HG02870 (cell line): ENCODE data around the gene ACY1.

Source experiments
- ATAC-seq: cut with Tn5 transposase; IDR thresholded peaks from one replicate; pipeline ENCODE4 v1.9.1; 2021; ENCODE audit warnings: mild to moderate bottlenecking, moderate library complexity; ENCODE audit not compliant: unreplicated experiment

Gene ACY1

DNA sequence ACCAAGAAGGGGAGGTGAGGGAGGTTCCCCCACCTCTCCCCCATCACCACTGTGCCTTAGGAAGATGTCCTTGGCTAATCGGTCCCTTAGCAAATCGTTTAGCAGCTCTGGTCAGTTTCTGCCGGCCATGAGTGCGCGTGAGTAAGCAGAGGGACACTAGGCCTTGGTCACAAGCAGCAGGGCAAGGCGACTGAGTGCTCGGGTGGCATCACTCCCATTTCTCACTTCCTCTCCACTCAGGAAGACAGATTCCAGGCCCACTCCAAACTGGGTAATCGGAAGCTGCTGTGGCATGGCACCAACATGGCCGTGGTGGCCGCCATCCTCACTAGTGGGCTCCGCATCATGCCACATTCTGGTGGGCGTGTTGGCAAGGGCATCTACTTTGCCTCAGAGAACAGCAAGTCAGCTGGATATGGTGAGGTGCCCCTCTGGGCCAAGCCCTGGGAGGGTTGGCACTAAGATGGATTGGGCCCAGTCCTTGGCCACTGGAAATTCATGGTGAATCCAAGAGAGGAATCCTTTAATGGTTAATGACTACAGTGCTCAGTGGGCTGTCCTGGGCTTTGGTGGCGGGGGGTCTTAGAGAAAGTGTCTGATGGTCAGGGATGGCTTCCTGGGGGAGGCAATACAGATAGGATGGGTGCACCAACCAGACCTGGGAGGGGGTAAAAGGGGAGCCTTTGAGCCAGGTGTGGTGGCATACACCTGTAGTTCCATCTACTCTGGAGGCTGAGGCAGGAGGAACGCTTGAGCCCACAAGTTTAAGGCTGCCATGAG, 37.2 kb upstream of the ACY1 start:
- no peak for ATAC-seq

GRCh38 chr3:51946796-51947195, 36.5 kb upstream of the ACY1 start:
- ATAC-seq = no peak

GRCh38 chr3:51947215-51947900, 36.0 kb upstream of the ACY1 start:
- no peak for ATAC-seq

DNA sequence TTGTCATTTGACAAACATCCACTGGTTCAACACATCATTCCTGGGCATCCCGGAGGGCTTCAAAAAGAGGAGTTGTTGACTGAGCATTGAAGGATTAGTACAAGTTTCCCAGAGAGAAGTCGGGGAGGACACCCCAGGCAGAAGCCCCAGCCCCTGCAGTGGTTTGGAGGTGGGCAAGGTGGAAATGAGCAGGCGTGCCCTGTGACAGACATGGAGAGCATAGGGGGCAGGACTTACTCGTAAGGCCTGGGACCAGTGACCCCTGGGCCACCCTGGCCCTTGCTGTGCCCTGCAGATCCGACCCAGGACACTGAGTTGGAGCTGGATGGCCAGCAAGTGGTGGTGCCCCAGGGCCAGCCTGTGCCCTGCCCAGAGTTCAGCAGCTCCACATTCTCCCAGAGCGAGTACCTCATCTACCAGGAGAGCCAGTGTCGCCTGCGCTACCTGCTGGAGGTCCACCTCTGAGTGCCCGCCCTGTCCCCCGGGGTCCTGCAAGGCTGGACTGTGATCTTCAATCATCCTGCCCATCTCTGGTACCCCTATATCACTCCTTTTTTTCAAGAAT, 35.2 kb upstream of the ACY1 start:
- ATAC-seq = no peak

DNA sequence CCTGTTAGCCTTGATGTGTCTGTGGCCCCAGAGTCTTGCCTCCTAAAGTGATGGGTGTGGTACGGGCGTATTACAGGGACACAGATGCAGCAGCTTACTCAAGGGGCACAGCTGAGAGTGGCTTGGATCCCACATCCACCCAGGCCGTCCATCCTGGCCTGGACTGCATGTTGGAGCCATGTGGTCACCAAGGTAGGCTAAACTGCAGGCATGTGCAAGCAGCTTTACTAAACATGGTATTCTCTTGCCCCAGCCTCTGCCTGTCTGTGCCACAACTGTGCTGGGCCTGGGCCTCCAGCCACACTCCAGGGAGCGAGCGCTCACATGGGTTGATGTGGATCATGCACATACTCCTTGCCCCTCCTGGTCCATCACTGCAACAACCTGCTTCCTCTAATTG, 34.2 kb upstream of the ACY1 start:
- no peak for ATAC-seq

- ATAC-seq = no peak
These were observed 32.4 kb upstream of the ACY1 start for GRCh38 chr3:51950899-51951298.

GRCh38 chr3:51953445-51953844, 29.9 kb upstream of the ACY1 start:
- no peak for ATAC-seq

GRCh38 chr3:51954105-51954504, 29.2 kb upstream of the ACY1 start:
- ATAC-seq = no peak

- ATAC-seq = no peak
These were observed 28.6 kb upstream of the ACY1 start for GRCh38 chr3:51954713-51955112.

- no peak for ATAC-seq
These were observed 28.0 kb upstream of the ACY1 start, which contains the start of gene GPR62 for GRCh38 chr3:51955175-51955892. TSS of gene GPR62 (plus strand) at chr3:51955381. CDS start at chr3:51955653, 272 bp downstream.

- ATAC-seq = no peak
These were observed 27.2 kb upstream of the ACY1 start for GRCh38 chr3:51955893-51956770.

GRCh38 chr3:51957520-51958205, 25.7 kb upstream of the ACY1 start:
- ATAC-seq = no peak

- ATAC-seq = no peak
These were observed 24.5 kb upstream of the ACY1 start for GRCh38 chr3:51958603-51959521.

DNA sequence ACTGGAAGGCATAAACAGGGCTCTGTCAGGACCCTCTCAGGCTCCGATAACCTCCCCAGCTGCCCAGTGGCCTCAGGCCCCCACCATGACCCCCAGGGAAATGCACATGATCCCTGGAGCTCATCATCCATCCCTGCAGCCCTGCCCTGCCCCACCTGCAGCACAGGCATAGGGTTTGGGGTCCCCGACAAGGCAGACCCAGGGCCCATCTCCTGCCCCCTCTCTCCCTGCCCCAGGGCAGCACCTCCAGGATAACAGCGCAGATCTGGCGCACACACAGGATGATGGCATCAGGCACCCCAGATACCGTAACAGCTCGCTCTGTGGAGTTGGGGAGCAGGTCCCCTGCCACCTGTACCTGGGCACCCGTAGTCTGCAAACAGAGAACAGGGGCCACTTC, 23.7 kb upstream of the ACY1 start:
- no peak for ATAC-seq

- no peak for ATAC-seq
These were observed 22.9 kb upstream of the ACY1 start for GRCh38 chr3:51960386-51960785.

DNA sequence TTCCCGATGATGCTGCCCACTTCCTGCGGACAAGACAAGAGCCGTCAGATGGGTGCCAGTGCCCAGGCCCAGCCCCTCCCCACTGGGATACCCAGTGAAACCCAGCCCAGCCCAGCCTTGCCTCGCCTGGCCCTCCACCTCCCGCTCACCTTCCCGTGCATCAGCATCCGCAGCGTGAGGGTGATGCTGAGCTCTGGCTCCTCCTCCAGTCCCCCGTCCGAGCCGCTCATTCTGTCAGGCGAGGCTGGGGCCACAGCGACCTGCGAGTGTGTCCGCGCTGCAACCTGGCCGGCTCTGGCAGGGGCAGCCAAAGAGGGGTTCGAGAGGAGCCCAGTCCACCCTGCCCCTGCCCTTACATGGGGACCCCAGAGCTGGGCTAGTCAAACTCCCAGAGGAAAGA, 22.3 kb upstream of the ACY1 start:
- ATAC-seq = no peak

DNA sequence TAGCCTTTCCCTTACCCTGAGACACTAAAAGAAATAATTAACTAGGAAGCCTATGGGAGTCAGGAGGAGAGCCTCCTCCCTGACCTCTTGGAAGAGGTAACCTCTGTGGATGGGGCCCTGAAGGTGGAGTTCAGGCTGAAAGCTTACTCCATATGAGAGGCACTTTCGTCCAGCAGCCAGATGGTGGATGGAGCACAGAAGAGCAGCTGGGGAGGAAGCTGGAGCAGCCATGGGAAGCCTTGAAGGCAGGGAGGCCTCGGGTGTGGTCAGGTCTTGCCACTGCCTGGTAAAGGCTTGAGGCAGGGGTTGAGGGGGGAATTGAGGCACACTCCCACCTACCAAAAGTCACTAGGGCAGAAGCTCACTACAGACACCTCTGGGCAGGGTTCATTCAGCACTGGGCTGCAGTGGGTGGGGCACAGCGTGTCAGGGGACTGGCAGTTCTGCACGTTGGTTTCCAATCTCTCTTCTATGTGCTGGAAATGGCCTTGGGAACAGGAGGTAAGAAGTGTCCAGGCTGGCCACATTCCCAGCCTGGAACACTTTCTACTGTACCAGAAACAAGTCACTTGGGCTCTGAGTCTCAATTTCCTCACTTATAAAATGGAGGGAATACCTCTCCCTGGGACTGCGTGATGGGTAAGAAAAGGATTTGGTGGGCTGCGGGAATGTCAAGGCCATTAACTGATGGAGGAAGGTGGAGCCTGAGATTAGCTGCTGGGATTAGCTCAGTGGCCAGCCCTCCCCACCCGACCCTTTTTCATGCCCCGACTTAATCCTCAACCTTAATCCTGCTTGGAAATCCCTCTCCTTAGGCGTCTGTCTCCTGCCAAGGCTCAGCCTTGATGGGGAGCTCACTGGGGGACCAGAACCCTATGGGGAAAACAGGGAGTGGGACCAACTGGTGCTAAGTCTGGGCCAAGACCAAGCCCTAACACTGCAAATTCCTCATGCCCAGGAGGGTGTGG, 21.4 kb upstream of the ACY1 start:
- no peak for ATAC-seq
